CD4-positive, alpha-beta T cell (primary cell): Measurements from ENCODE around the gene OR2V1. TPM values are rescaled to one million over a fixed set of nuclear protein-coding genes. Genes with fewer than 3 reads are reported as not detected.
"Not testable (repeated sequence)": the region's sequence is repeated elsewhere in the genome, so short reads cannot be mapped to it uniquely, and the experiment has no call there.

ENCODE experiments used
- ATAC-seq: fragments of 200-7000 bp; cut with Tn5 transposase; one replicate; pipeline ENCODE4 v1.10.0; 2022; ENCODE audit warnings: mild to moderate bottlenecking; ENCODE audit not compliant: poor library complexity
- CTCF ChIA-PET: fragments of 350-600 bp; sonication (Branson Sonifier 250); formaldehyde crosslinking; loops from one replicate; lab custom pipeline; 2021; ENCODE audit warnings: antibody characterized with exemption, inconsistent platforms; lab: Charles Lee
- POLR2A ChIA-PET: fragments of 350-600 bp; sonication (Branson Sonifier 250); formaldehyde crosslinking; loops from one replicate; lab custom pipeline; 2021; ENCODE audit warnings: antibody characterized with exemption, inconsistent platforms; lab: Charles Lee
- DNase-seq, 14 experiments: peaks; one replicate each; pipeline ENCODE4 v3.0.0-alpha.2; 2013 to 2020; ENCODE audit warnings: mixed read lengths in 2 of 14
- H3K27ac ChIP-seq, 2 donors: one replicate each; pipeline versions ENCODE4 v1.5.1 to v1.7.0; 2013; ENCODE audit warnings: low read length in 2 of 2, low read depth in 1 of 2, mild to moderate bottlenecking in 1 of 2
- H3K27me3 ChIP-seq, 2 experiments: 1 replicate in 1 of 2; 2 replicates in 1 of 2; pipeline versions ENCODE4 v1.6.1 to v1.7.0; 2013; ENCODE audit warnings: low read length in 2 of 2, control low read depth in 1 of 2, mild to moderate bottlenecking in 1 of 2, moderate library complexity in 1 of 2; ENCODE audit not compliant: insufficient read depth in 2 of 2, control insufficient read depth in 1 of 2
- H3K36me3 ChIP-seq: one replicate; pipeline ENCODE4 v1.6.1; 2013; ENCODE audit warnings: low read length, control low read depth; ENCODE audit not compliant: insufficient read depth
- H3K4me1 ChIP-seq: one replicate; pipeline ENCODE4 v1.6.1; 2013; ENCODE audit warnings: low read length, control low read depth; ENCODE audit not compliant: insufficient read depth
- H3K4me3 ChIP-seq: one replicate; pipeline ENCODE4 v1.5.1; 2013; ENCODE audit warnings: mild to moderate bottlenecking, low read length, moderate library complexity
- H3K9me3 ChIP-seq, 2 experiments: 1 replicate in 1 of 2; 2 replicates in 1 of 2; pipeline versions ENCODE4 v1.6.1 to v1.7.0; 2013; ENCODE audit warnings: low read length in 2 of 2, mild to moderate bottlenecking in 2 of 2, control low read depth in 1 of 2, moderate library complexity in 1 of 2; ENCODE audit not compliant: control insufficient read depth in 1 of 2, insufficient read depth in 1 of 2
- H3K27ac Mint-ChIP-seq: one replicate; pipeline ENCODE4 v1.8.0; 2020; ENCODE audit warnings: mixed read lengths
- H3K27me3 Mint-ChIP-seq: one replicate; pipeline ENCODE4 v1.8.0; 2021; ENCODE audit warnings: mixed read lengths
- H3K36me3 Mint-ChIP-seq: one replicate; pipeline ENCODE4 v1.8.0; 2021; ENCODE audit warnings: low read depth, mixed read lengths
- H3K4me1 Mint-ChIP-seq: one replicate; pipeline ENCODE4 v1.8.0; 2021; ENCODE audit warnings: low read depth, mixed read lengths
- H3K4me3 Mint-ChIP-seq: one replicate; pipeline ENCODE4 v1.8.0; 2020; ENCODE audit warnings: mild to moderate bottlenecking, mixed read lengths
- H3K9me3 Mint-ChIP-seq: one replicate; pipeline ENCODE4 v1.8.0; 2020; ENCODE audit warnings: mixed read lengths
- intact Hi-C, 2 experiments: fragments of 100-400 bp; cut with DNase I in 1 of 2; cut with micrococcal nuclease in 1 of 2; formaldehyde crosslinking; loops; one replicate each; pipeline versions ENCODE4 v1.15.1 to v1.9.0; 2023 to 2025; cut with DNase I, micrococcal nuclease
- total RNA-seq, 174 experiments: library from RNA in 2 of 174; stranded (reverse) in 2 of 174; gene quantifications; one replicate each; pipeline ENCODE4 v1.2.3 and lab custom pipeline; 2021 to 2026
- TF ChIP-seq, protein P1 (sequence below): fragments of 200-600 bp; IDR thresholded peaks from one replicate; pipeline ENCODE4 v1.8.0; 2022; ENCODE audit warnings: antibody characterized with exemption, mild to moderate bottlenecking

OR2V1 gene
- total RNA-seq, 2 experiments from 2014 or later, result not detected

DNA sequence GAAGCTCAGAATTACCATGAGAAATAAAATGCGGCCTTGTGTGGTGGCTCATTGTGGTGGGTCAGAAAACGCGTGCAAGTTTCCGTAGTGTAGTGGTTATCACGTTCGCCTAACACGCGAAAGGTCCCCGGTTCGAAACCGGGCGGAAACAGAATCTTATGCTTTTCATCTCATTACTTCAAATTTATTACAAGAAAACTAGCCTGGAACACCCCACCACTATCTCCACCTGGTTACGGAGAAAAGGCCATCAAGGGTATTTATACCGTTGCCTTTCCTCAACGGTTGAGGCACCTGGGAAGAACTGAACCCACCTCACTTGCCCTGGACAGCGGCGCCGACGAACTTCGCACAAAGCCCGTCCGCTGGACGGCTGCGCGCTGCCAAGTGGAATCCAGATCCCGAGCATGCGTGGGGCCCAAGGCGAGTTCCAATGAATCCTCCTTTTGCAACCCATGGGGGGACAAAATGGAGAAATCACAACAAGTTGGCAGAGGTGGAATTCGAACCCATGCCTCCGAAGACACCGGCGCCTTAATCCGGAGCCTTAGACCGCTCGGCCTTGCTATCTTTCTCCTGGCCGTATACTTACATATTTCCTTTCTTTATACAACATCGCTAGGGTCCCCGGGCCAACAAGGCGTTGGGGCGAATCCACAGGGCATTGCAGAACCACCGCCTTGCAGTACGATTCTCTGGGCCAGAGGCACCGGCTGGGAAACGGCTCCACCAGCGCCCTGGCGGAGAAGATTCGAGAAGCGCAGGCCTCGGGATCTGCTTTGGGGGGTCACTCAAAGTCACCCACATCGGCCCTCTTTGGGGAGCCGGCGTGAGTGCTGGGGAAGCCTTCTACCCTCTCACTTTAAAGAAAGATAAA, 33.3 kb upstream of the OR2V1 start:
- Mint-ChIP-seq H3K4me1 (peaks cover 55% of the 10 kb centered on the region), H3K27ac (peak overlapping the region; percentile 90), H3K27me3 (peaks cover 49% of the 10 kb centered on the region), H3K36me3 (peaks cover 11% of the 10 kb centered on the region), H3K9me3 (no peaks in the 10 kb centered on the region), H3K4me3 (peak overlapping the region; percentile 89)
- H3K27me3 ChIP-seq, result peaks cover 27 to 31% of the 10 kb centered on the region in 2 experiments
- ChIA-PET POLR2A (interaction anchor here (0.7 to 1.4 kb wide), 4 partner anchors 8 to 355 kb away, joined by 3 to 12 read pairs (median 4); no protein-coding TSS in a partner anchor), CTCF (interaction anchor here (1.2 kb wide), 1 partner anchor 348 kb away, joined by 3 read pairs; no protein-coding TSS in a partner anchor)
- H3K9me3 ChIP-seq, result peaks cover 0 to 19% of the 10 kb centered on the region in 2 experiments
- DNase-seq (peak in 1 of 14 experiments; percentile 30), ATAC-seq (no peak)
- H3K36me3 ChIP-seq, result no peaks in the 10 kb centered on the region
- intact Hi-C loops, result loop anchor here in 1 of 2 experiments (10.0 kb wide), 2 partner anchors 50 to 360 kb away; partner anchors contain the start of gene MGAT1
- no peak overlapping the region for H3K27ac ChIP-seq
- no peak overlapping the region for H3K4me3 ChIP-seq
- TF ChIP-seq, protein P1, sequence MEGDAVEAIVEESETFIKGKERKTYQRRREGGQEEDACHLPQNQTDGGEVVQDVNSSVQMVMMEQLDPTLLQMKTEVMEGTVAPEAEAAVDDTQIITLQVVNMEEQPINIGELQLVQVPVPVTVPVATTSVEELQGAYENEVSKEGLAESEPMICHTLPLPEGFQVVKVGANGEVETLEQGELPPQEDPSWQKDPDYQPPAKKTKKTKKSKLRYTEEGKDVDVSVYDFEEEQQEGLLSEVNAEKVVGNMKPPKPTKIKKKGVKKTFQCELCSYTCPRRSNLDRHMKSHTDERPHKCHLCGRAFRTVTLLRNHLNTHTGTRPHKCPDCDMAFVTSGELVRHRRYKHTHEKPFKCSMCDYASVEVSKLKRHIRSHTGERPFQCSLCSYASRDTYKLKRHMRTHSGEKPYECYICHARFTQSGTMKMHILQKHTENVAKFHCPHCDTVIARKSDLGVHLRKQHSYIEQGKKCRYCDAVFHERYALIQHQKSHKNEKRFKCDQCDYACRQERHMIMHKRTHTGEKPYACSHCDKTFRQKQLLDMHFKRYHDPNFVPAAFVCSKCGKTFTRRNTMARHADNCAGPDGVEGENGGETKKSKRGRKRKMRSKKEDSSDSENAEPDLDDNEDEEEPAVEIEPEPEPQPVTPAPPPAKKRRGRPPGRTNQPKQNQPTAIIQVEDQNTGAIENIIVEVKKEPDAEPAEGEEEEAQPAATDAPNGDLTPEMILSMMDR, result no peak
- peaks cover 29% of the 10 kb centered on the region for H3K4me1 ChIP-seq

DNA sequence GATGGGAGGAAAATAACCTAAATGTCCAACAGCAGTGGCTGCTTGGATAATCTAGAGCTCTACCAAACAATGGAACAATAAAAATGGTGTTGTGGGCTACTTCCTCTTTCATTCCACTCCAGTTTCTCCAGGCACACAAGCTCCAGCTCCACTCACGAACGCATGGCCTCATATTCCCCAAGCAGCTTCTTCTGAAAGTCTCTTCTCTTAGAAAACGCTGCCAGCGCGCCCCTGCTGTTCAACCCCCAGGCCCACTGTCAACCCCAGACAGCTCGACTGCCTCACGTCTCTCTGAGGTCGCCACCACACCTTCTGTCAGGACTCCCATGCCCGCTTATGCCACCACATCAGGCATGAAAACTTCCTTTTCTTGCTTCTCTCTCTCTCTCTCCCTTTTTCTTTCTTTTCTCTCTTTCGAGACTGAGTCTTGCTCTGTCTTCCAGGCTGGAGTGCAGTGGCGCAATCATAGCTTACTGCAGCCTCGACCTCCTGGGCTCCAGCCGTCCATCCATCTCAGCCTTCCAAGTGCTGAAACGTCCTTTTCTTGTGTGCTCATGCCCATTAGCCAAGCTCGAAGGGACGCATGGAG, 32.6 kb upstream of the OR2V1 start:
- no peak overlapping the region for H3K4me3 ChIP-seq
- peaks cover 32% of the 10 kb centered on the region for H3K4me1 ChIP-seq
- TF ChIP-seq, protein P1, result no peak
- ChIA-PET POLR2A (interaction anchor here (1.1 to 1.4 kb wide), 3 partner anchors 9 to 28 kb away, joined by 3 to 12 read pairs (median 5); no protein-coding TSS in a partner anchor), CTCF (no interaction called here)
- peak overlapping the region; percentile 89 for H3K4me3 Mint-ChIP-seq
- no peaks in the 10 kb centered on the region for H3K36me3 ChIP-seq
- intact Hi-C loops, result loop anchor here in 1 of 2 experiments (10.0 kb wide), 2 partner anchors 51 to 359 kb away; partner anchors contain the start of gene MGAT1
- H3K9me3 ChIP-seq, result peaks cover 0 to 19% of the 10 kb centered on the region in 2 experiments
- peak in 2 of 14 experiments; percentile 32 to 40 for DNase-seq
- no peak for ATAC-seq
- peaks cover 21 to 27% of the 10 kb centered on the region in 2 experiments for H3K27me3 ChIP-seq
- H3K9me3 Mint-ChIP-seq, result no peaks in the 10 kb centered on the region
- H3K36me3 Mint-ChIP-seq, result peaks cover 12% of the 10 kb centered on the region
- H3K4me1 Mint-ChIP-seq, result peaks cover 51% of the 10 kb centered on the region
- H3K27me3 Mint-ChIP-seq, result peaks cover 46% of the 10 kb centered on the region
- no peak overlapping the region for H3K27ac ChIP-seq
- H3K27ac Mint-ChIP-seq, result peak overlapping the region; percentile 90

DNA sequence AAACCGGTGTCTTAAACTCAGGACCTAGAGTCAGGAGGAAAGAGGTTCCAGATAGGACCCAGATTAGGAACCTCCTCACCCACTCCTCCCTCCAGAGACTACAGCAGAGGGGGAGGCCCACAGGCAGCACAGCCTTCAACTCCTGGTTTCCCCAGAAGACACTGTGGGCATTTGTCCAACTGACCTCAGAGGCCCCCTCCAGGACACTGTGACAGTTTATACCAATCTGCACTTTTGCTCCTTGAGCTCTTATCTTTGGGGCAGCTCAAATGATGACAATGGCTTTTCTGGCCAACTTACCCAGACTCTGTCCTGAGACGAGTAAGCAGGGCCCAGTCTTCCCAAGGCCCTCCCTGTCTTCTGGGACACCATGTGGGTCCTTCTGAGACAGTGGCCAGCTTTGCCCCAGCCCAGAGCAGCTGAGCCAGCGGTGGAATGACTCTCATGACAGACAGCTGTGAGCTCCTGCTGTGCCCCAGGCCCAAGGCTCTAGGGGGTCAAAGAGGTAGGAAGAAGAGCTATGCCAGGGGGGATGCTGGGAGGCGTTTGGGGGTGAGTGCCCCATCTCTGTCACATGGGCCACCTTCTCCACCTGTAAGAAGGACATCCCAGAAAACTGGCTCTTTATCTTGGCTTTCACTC, 30.7 kb upstream of the OR2V1 start:
- no peaks in the 10 kb centered on the region for H3K36me3 ChIP-seq
- TF ChIP-seq, protein P1, result no peak
- Mint-ChIP-seq H3K27me3 (peaks cover 32% of the 10 kb centered on the region), H3K27ac (peak overlapping the region; percentile 90), H3K4me3 (peak overlapping the region; percentile 83), H3K4me1 (peaks cover 38% of the 10 kb centered on the region), H3K36me3 (peaks cover 12% of the 10 kb centered on the region), H3K9me3 (no peaks in the 10 kb centered on the region)
- H3K4me1 ChIP-seq, result peaks cover 29% of the 10 kb centered on the region
- POLR2A ChIA-PET, result interaction anchor here (0.8 to 1.4 kb wide), 3 partner anchors 27 to 45 kb away, joined by 3 to 5 read pairs (median 4); no protein-coding TSS in a partner anchor
- H3K27me3 ChIP-seq, result peaks cover 5 to 12% of the 10 kb centered on the region in 2 experiments
- intact Hi-C loops, result loop anchor here in 1 of 2 experiments (10.0 kb wide), 2 partner anchors 53 to 357 kb away; partner anchors contain the start of gene MGAT1
- H3K27ac ChIP-seq, result peak overlapping the region; percentile 61 to 88
- DNase-seq, result peak in 2 of 14 experiments; percentile 29 to 40
- H3K9me3 ChIP-seq, result peaks cover 0 to 19% of the 10 kb centered on the region in 2 experiments
- H3K4me3 ChIP-seq, result peak overlapping the region; percentile 49
- CTCF ChIA-PET, result no interaction called here
- ATAC-seq, result no peak

- intact Hi-C loops, result loop anchor here in 1 of 2 experiments (10.0 kb wide), 2 partner anchors 54 to 356 kb away; partner anchors contain the start of gene MGAT1
- Mint-ChIP-seq H3K27me3 (peaks cover 24% of the 10 kb centered on the region), H3K4me1 (peaks cover 34% of the 10 kb centered on the region), H3K27ac (peak overlapping the region; percentile 98), H3K4me3 (peak overlapping the region; percentile 83), H3K36me3 (peaks cover 12% of the 10 kb centered on the region)
- H3K9me3 Mint-ChIP-seq, CTCF ChIA-PET, H3K36me3 ChIP-seq: not testable (repeated sequence)
- POLR2A ChIA-PET, result interaction anchor here (0.8 to 1.4 kb wide), 5 partner anchors 12 to 330 kb away, joined by 3 to 5 read pairs (median 4); no protein-coding TSS in a partner anchor
- H3K9me3 ChIP-seq, result peaks cover 0 to 16% of the 10 kb centered on the region in 2 experiments
- ATAC-seq (peak; percentile 40), DNase-seq (peak in 11 of 14 experiments; percentile 19 to 78 (median 54))
- peaks cover 3 to 11% of the 10 kb centered on the region in 2 experiments for H3K27me3 ChIP-seq
- peak overlapping the region; percentile 61 to 88 for H3K27ac ChIP-seq
- H3K4me3 ChIP-seq, result peak overlapping the region; percentile 49
- H3K4me1 ChIP-seq, result peaks cover 29% of the 10 kb centered on the region
Measured at GRCh38 chr5:181160755-181161533, 30.0 kb upstream of the OR2V1 start.
